GM19467 (cell line): ENCODE data around the gene TAPBPL.
"Not testable (repeated sequence)": the region's sequence is repeated elsewhere in the genome, so short reads cannot be mapped to it uniquely, and the experiment has no call there.

ENCODE experiments used
- ATAC-seq: cut with Tn5 transposase; IDR thresholded peaks from one replicate; pipeline ENCODE4 v1.9.1; 2021; ENCODE audit warnings: mild to moderate bottlenecking, moderate library complexity; ENCODE audit not compliant: unreplicated experiment

TAPBPL gene

GRCh38 chr12:6489449-6489848 lies 37.6 kb downstream of the TAPBPL start:
- ATAC-seq: no peak

GRCh38 chr12:6490673-6491072 lies 38.8 kb downstream of the TAPBPL start:
- not testable (repeated sequence) for ATAC-seq

- ATAC-seq: peak; percentile 60
Observed at GRCh38 chr12:6492838-6493496, 41.1 kb downstream of the TAPBPL start, which contains the start of gene MRPL51. Gene MRPL51 (minus strand): TSS chr12:6493262. CDS start chr12:6493136, 126 bp downstream.

- ATAC-seq: peak; percentile 76
Observed at GRCh38 chr12:6493497-6494257, 41.8 kb downstream of the TAPBPL start, which contains the start of gene NCAPD2. Gene NCAPD2 (plus strand): TSS chr12:6494102. CDS start chr12:6495099, 997 bp downstream.

GRCh38 chr12:6494258-6494743 lies 42.5 kb downstream of the TAPBPL start:
- no peak for ATAC-seq

GRCh38 chr12:6494968-6495367 lies 43.1 kb downstream of the TAPBPL start:
- ATAC-seq: no peak

- ATAC-seq: not testable (repeated sequence)
Observed at GRCh38 chr12:6497291-6497690, 45.4 kb downstream of the TAPBPL start.

GRCh38 chr12:6500466-6500865 lies 48.6 kb downstream of the TAPBPL start:
- no peak for ATAC-seq

- ATAC-seq: no peak
Observed at GRCh38 chr12:6507102-6507998, 55.5 kb downstream of the TAPBPL start.

- ATAC-seq: no peak
Observed at GRCh38 chr12:6508087-6508486, 56.2 kb downstream of the TAPBPL start.
